ENCODE results near the gene SMIM41. TPM values are rescaled to one million over a fixed set of nuclear protein-coding genes. Genes with fewer than 3 reads are reported as not detected.

Gene SMIM41
- total and polyA plus RNA-seq, 10 of the 15 experiments (the other 5 are each of a cell fraction or from before 2014, with no cell fraction given) = not detected

DNA sequence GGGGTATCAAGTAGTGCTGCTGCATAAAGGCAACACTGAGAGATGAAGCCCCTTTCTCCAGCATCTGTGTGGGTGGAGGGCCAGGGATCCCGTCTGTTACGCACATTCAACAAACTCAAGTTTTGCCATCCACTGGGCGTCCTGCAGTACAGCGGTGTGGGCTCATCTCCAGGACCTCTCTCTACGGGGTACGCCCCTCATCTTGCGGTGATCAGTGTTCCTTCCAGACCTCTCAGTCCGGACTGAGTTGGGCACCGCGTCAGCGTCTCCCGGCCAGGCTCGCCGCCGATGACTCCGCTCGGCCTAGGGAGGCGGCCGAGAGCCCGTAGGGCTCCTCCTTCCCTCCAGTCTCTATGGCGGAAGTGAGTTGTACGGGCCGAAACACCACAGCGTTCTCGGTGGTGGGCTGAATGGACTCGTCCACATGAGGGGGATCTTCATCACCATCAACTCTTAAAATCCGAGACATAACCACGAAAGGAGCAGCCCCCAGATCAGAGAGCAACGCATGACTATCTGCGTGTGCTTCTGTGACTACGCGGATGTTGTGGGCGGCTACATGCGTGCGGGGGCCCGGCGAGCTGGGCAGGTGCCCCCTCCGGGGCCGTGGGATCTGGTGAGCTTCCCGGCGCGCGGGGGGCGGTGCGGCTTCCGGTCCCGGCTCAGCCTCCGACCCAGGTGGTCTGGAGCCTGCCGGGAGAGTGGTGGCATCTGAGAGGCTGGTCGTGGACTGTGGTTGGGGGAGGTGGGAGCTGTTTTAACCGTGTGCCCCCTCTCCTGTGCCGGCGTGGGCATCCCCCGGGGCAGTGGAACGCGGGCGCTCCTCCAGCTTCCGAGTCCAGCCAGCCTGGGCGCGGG, 9.9 kb upstream of the SMIM41 start, which contains the start of gene ATG101 (continued):
- TF ChIP-seq, protein P1, sequence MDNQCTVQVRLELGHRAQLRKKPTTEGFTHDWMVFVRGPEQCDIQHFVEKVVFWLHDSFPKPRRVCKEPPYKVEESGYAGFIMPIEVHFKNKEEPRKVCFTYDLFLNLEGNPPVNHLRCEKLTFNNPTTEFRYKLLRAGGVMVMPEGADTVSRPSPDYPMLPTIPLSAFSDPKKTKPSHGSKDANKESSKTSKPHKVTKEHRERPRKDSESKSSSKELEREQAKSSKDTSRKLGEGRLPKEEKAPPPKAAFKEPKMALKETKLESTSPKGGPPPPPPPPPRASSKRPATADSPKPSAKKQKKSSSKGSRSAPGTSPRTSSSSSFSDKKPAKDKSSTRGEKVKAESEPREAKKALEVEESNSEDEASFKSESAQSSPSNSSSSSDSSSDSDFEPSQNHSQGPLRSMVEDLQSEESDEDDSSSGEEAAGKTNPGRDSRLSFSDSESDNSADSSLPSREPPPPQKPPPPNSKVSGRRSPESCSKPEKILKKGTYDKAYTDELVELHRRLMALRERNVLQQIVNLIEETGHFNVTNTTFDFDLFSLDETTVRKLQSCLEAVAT (IDR thresholded peaks at IDR 0.05) = peak; percentile 94
- TF ChIP-seq STAT3 (IDR thresholded peaks at IDR 0.05; ENCODE audit: low read depth, low read length) (no peak), FOS (IDR thresholded peaks at IDR 0.05; ENCODE audit: borderline replicate concordance, extremely low read depth, insufficient read length) (no peak)
- TF ChIP-seq, protein P2, sequence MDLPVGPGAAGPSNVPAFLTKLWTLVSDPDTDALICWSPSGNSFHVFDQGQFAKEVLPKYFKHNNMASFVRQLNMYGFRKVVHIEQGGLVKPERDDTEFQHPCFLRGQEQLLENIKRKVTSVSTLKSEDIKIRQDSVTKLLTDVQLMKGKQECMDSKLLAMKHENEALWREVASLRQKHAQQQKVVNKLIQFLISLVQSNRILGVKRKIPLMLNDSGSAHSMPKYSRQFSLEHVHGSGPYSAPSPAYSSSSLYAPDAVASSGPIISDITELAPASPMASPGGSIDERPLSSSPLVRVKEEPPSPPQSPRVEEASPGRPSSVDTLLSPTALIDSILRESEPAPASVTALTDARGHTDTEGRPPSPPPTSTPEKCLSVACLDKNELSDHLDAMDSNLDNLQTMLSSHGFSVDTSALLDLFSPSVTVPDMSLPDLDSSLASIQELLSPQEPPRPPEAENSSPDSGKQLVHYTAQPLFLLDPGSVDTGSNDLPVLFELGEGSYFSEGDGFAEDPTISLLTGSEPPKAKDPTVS (IDR thresholded peaks at IDR 0.05; ENCODE audit: low read depth, low read length) = no peak
- TF ChIP-seq, protein P3, sequence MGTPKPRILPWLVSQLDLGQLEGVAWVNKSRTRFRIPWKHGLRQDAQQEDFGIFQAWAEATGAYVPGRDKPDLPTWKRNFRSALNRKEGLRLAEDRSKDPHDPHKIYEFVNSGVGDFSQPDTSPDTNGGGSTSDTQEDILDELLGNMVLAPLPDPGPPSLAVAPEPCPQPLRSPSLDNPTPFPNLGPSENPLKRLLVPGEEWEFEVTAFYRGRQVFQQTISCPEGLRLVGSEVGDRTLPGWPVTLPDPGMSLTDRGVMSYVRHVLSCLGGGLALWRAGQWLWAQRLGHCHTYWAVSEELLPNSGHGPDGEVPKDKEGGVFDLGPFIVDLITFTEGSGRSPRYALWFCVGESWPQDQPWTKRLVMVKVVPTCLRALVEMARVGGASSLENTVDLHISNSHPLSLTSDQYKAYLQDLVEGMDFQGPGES (IDR thresholded peaks at IDR 0.05) = peak; percentile 64
- TF ChIP-seq, protein P4, sequence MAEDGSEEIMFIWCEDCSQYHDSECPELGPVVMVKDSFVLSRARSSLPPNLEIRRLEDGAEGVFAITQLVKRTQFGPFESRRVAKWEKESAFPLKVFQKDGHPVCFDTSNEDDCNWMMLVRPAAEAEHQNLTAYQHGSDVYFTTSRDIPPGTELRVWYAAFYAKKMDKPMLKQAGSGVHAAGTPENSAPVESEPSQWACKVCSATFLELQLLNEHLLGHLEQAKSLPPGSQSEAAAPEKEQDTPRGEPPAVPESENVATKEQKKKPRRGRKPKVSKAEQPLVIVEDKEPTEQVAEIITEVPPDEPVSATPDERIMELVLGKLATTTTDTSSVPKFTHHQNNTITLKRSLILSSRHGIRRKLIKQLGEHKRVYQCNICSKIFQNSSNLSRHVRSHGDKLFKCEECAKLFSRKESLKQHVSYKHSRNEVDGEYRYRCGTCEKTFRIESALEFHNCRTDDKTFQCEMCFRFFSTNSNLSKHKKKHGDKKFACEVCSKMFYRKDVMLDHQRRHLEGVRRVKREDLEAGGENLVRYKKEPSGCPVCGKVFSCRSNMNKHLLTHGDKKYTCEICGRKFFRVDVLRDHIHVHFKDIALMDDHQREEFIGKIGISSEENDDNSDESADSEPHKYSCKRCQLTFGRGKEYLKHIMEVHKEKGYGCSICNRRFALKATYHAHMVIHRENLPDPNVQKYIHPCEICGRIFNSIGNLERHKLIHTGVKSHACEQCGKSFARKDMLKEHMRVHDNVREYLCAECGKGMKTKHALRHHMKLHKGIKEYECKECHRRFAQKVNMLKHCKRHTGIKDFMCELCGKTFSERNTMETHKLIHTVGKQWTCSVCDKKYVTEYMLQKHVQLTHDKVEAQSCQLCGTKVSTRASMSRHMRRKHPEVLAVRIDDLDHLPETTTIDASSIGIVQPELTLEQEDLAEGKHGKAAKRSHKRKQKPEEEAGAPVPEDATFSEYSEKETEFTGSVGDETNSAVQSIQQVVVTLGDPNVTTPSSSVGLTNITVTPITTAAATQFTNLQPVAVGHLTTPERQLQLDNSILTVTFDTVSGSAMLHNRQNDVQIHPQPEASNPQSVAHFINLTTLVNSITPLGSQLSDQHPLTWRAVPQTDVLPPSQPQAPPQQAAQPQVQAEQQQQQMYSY (CRISPR knock-in tag; IDR thresholded peaks at IDR 0.05) = no peak
- TF ChIP-seq, protein P5, sequence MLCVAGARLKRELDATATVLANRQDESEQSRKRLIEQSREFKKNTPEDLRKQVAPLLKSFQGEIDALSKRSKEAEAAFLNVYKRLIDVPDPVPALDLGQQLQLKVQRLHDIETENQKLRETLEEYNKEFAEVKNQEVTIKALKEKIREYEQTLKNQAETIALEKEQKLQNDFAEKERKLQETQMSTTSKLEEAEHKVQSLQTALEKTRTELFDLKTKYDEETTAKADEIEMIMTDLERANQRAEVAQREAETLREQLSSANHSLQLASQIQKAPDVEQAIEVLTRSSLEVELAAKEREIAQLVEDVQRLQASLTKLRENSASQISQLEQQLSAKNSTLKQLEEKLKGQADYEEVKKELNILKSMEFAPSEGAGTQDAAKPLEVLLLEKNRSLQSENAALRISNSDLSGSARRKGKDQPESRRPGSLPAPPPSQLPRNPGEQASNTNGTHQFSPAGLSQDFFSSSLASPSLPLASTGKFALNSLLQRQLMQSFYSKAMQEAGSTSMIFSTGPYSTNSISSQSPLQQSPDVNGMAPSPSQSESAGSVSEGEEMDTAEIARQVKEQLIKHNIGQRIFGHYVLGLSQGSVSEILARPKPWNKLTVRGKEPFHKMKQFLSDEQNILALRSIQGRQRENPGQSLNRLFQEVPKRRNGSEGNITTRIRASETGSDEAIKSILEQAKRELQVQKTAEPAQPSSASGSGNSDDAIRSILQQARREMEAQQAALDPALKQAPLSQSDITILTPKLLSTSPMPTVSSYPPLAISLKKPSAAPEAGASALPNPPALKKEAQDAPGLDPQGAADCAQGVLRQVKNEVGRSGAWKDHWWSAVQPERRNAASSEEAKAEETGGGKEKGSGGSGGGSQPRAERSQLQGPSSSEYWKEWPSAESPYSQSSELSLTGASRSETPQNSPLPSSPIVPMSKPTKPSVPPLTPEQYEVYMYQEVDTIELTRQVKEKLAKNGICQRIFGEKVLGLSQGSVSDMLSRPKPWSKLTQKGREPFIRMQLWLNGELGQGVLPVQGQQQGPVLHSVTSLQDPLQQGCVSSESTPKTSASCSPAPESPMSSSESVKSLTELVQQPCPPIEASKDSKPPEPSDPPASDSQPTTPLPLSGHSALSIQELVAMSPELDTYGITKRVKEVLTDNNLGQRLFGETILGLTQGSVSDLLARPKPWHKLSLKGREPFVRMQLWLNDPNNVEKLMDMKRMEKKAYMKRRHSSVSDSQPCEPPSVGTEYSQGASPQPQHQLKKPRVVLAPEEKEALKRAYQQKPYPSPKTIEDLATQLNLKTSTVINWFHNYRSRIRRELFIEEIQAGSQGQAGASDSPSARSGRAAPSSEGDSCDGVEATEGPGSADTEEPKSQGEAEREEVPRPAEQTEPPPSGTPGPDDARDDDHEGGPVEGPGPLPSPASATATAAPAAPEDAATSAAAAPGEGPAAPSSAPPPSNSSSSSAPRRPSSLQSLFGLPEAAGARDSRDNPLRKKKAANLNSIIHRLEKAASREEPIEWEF (IDR thresholded peaks at IDR 0.05; ENCODE audit: insufficient replicate concordance, low read depth, low read length) = no peak
- TF ChIP-seq, protein P6, sequence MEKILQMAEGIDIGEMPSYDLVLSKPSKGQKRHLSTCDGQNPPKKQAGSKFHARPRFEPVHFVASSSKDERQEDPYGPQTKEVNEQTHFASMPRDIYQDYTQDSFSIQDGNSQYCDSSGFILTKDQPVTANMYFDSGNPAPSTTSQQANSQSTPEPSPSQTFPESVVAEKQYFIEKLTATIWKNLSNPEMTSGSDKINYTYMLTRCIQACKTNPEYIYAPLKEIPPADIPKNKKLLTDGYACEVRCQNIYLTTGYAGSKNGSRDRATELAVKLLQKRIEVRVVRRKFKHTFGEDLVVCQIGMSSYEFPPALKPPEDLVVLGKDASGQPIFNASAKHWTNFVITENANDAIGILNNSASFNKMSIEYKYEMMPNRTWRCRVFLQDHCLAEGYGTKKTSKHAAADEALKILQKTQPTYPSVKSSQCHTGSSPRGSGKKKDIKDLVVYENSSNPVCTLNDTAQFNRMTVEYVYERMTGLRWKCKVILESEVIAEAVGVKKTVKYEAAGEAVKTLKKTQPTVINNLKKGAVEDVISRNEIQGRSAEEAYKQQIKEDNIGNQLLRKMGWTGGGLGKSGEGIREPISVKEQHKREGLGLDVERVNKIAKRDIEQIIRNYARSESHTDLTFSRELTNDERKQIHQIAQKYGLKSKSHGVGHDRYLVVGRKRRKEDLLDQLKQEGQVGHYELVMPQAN (conservative IDR thresholded peaks at IDR 0.05) = peak; percentile 97
